ENCODE data around the gene PSMC5.

PSMC5 gene

DNA sequence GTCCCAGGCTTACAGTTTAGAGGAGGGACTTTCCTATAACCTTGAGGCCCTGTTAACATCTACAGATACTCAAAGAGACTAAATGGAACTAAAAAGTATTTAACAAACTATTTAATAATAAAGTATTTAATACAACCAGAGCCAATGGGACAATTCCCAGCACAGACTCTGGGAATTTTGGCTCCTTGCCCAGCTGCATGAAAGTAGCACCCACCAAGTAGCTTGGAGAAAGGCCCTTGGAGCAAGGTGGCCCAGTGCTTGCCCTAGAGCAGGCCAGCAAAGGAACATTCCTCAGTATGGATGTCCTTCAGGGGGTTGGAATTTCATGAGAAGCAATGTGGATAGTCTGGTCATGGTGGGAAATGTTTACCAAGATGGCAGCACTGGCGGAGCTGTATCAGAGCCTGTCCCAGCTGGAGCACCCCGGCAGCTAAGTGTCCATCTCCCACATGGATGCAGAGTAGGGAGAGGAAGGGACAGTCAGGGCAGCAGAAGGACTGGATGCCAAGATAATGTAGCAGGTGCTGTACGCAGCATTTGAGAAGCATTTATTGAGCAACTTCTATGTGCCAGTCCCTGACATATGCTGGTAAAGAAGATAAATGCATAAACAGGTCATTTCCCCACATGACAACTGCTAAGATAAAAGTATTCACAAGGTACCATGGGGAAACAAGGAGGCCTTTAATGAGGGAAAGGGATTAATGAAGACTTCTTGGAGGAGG, 20.5 kb downstream of the PSMC5 start:
- H3K27me3 ChIP-seq (replicated peaks; ENCODE audit: control insufficient read depth, insufficient read depth, low read length), result no peaks in the 10 kb centered on the region
- no peak overlapping the region for H3K4me3 ChIP-seq (replicated peaks; ENCODE audit: low read depth, low read length)
- H3K36me3 ChIP-seq (ENCODE audit: control insufficient read depth, insufficient read depth, low read length), result no peaks in the 10 kb centered on the region
- TF ChIP-seq, protein P1, sequence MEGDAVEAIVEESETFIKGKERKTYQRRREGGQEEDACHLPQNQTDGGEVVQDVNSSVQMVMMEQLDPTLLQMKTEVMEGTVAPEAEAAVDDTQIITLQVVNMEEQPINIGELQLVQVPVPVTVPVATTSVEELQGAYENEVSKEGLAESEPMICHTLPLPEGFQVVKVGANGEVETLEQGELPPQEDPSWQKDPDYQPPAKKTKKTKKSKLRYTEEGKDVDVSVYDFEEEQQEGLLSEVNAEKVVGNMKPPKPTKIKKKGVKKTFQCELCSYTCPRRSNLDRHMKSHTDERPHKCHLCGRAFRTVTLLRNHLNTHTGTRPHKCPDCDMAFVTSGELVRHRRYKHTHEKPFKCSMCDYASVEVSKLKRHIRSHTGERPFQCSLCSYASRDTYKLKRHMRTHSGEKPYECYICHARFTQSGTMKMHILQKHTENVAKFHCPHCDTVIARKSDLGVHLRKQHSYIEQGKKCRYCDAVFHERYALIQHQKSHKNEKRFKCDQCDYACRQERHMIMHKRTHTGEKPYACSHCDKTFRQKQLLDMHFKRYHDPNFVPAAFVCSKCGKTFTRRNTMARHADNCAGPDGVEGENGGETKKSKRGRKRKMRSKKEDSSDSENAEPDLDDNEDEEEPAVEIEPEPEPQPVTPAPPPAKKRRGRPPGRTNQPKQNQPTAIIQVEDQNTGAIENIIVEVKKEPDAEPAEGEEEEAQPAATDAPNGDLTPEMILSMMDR (IDR thresholded peaks at IDR 0.05; ENCODE audit: insufficient read depth, low read length, poor library complexity, severe bottlenecking), result no peak
- DNase-seq (ENCODE audit: extremely low read depth, insufficient read length), result no peak

DNA sequence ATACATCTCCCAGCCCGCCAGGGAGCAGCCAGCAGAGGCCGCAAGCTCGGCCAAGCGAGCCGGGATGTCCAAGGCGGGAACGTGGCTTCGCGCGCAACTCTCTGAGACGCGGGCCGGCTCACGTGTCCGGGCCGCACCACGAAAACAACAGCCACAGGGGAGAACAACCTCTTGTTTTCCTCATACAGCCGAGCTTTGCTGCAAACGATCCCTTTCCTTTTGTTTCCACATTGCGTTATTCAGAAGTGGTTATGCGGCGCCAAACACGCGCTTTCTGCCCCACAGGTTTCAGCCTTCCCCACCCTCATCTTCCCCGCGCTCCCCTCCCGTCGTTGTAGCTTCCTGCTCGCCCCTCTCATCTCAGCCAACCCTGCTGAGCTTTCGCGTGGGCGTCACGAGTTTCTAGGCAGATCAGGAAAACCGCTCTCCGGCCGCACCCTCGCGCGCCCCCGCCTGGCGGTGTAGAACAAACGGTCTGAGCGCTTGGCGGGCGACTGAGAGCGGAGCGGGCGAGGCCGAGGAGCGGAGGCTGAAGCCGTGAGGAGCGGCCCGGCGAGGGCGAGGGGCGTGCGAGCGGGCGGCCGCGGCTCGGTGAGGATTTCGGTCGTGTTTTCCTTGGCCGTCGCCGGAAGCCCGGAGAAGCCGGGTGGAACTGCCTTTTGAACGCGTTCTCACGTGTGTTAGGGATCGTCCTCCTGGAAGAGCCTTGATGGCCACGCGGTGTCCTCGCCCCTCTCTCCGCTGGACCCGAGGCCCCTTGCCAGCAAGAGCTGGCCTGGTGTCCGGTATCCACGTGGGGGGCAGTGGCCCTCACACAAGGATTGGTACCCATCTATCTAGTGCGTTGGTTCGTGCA, 21.8 kb downstream of the PSMC5 start:
- Histone ChIP-seq H3K36me3 (ENCODE audit: control insufficient read depth, insufficient read depth, low read length) (no peaks in the 10 kb centered on the region), H3K27me3 (replicated peaks; ENCODE audit: control insufficient read depth, insufficient read depth, low read length) (no peaks in the 10 kb centered on the region), H3K4me3 (replicated peaks; ENCODE audit: low read depth, low read length) (peak overlapping the region; percentile 41)
- peak; percentile 93 for DNase-seq (ENCODE audit: extremely low read depth, insufficient read length)
- TF ChIP-seq, protein P1 (IDR thresholded peaks at IDR 0.05; ENCODE audit: insufficient read depth, low read length, poor library complexity, severe bottlenecking), result peak; percentile 73

DNA sequence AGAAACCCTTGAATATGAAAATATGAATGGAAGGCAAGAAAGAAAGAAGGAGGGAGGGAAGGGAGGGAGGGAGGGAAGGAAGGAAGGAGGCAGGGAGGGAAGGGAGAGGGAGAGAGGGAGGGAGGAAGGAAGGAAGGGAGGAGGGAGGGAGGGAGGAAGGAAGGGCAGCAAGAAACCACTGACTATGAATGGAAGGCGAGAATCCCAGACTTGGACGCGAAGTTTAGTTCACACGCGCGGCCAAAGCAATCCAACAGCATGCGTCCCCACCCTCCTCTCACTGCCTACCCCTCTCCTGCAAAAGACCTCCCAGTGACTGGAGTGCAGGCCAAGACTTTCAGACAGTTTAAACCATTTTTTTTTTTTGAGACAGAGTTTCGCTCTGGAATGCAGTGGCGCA, 23.2 kb downstream of the PSMC5 start:
- Histone ChIP-seq H3K4me3 (replicated peaks; ENCODE audit: low read depth, low read length) (no peak overlapping the region), H3K27me3 (replicated peaks; ENCODE audit: control insufficient read depth, insufficient read depth, low read length) (no peaks in the 10 kb centered on the region), H3K36me3 (ENCODE audit: control insufficient read depth, insufficient read depth, low read length) (no peaks in the 10 kb centered on the region)
- no peak for DNase-seq (ENCODE audit: extremely low read depth, insufficient read length)
- TF ChIP-seq, protein P1 (IDR thresholded peaks at IDR 0.05; ENCODE audit: insufficient read depth, low read length, poor library complexity, severe bottlenecking), result no peak

DNA sequence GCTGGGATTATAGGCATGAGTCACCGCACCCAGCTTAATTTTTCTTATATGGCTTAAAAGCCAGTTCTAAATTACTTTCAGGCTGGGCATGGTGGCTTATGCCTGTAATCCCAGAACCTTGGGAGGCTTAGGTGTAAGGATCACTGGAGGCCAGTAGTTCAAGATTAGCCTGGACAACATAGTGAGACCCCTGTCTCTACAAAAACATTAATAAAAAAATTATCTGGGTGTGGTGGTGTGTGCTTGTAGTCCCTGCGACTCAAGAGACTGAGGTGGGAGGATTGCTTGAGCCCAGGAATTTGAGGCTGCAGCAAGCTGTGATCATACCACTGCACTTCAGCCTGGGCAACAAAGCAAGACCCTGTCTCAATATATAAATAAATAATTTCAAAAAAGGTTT, 26.0 kb downstream of the PSMC5 start:
- no peak overlapping the region for H3K4me3 ChIP-seq (replicated peaks; ENCODE audit: low read depth, low read length)
- no peaks in the 10 kb centered on the region for H3K36me3 ChIP-seq (ENCODE audit: control insufficient read depth, insufficient read depth, low read length)
- no peaks in the 10 kb centered on the region; the same call in 1 of the 2 replicates for H3K27me3 ChIP-seq (replicated peaks; ENCODE audit: control insufficient read depth, insufficient read depth, low read length)
- DNase-seq (ENCODE audit: extremely low read depth, insufficient read length), result no peak
- TF ChIP-seq, protein P1 (IDR thresholded peaks at IDR 0.05; ENCODE audit: insufficient read depth, low read length, poor library complexity, severe bottlenecking), result no peak

DNA sequence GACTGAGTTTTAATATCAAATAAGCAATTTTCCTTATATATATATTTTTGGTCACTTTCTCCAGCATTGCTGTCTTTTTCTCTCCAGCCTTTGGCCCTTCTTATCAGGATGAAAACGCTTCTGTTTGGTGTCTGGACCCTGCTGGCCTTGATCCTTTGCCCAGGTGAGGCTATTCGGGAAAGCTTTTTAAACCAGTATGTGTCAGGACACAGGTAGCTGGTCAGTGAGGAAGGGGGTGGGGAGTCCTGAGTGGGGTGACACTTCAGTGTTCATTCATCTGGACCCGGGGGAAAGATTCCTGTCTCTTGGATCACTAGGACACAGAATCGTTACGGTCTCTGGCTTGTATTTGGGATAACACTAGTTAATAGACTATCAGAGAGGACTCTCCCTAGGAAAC, 27.5 kb downstream of the PSMC5 start:
- Histone ChIP-seq H3K36me3 (ENCODE audit: control insufficient read depth, insufficient read depth, low read length) (no peaks in the 10 kb centered on the region), H3K27me3 (replicated peaks; ENCODE audit: control insufficient read depth, insufficient read depth, low read length) (peaks cover 3% of the 10 kb centered on the region; the same call in 1 of the 2 replicates), H3K4me3 (replicated peaks; ENCODE audit: low read depth, low read length) (no peak overlapping the region)
- no peak for DNase-seq (ENCODE audit: extremely low read depth, insufficient read length)
- TF ChIP-seq, protein P1 (IDR thresholded peaks at IDR 0.05; ENCODE audit: insufficient read depth, low read length, poor library complexity, severe bottlenecking), result no peak
